ENCODE results near the gene SS18.
"Not testable (repeated sequence)": the region's sequence is repeated elsewhere in the genome, so short reads cannot be mapped to it uniquely, and the experiment has no call there.

Gene SS18

GRCh38 chr18:26090130-26091046 lies at the start of gene SS18:
SS18 (minus strand) TSS chr18:26090613; CDS start chr18:26090569, 44 bp downstream.
- H4K20me1 ChIP-seq (ENCODE audit: insufficient read depth, low read length), result peaks cover 41% of the 10 kb centered on the region
- peaks cover 31% of the 10 kb centered on the region for H3K4me1 ChIP-seq (ENCODE audit: low read length)
- peak within 1 kb of the TSS; percentile 90 for H3K27ac ChIP-seq (ENCODE audit: low read length)
- H3K4me3 ChIP-seq (ENCODE audit: low read length), result peak within 1 kb of the TSS; percentile 97
- H3K4me2 ChIP-seq (ENCODE audit: low read length), result peak within 1 kb of the TSS; percentile 98
- peak within 1 kb of the TSS; percentile 98 for H2AFZ ChIP-seq (ENCODE audit: low read depth, low read length)
- H3K9ac ChIP-seq (ENCODE audit: low read length), result peak within 1 kb of the TSS; percentile 97
- H3K36me3 ChIP-seq (replicated peaks; ENCODE audit: low read depth, low read length), result peaks cover 16% of the 10 kb centered on the region
- H3K9me3 ChIP-seq (ENCODE audit: insufficient read depth, low read length), result no peaks in the 10 kb centered on the region
- H3K79me2 ChIP-seq (ENCODE audit: low read length), result peaks cover 49% of the 10 kb centered on the region
- no peaks in the 10 kb centered on the region for H3K27me3 ChIP-seq (ENCODE audit: low read depth, low read length)
- TF ChIP-seq CTCF (IDR thresholded peaks at IDR 0.05; ENCODE audit: low read depth, low read length), result peak; percentile 9; the same call in 1 of the 2 replicates
- TF ChIP-seq EZH2phosphoT487 (IDR thresholded peaks at IDR 0.05; ENCODE audit: low read depth), result no peak

- Histone ChIP-seq H4K20me1 (ENCODE audit: insufficient read depth, low read length) (no peaks in the 10 kb centered on the region), H3K4me2 (ENCODE audit: low read length) (no peak overlapping the region), H3K4me3 (ENCODE audit: low read length) (no peak overlapping the region), H3K27me3 (ENCODE audit: low read depth, low read length) (no peaks in the 10 kb centered on the region), H3K79me2 (ENCODE audit: low read length) (no peaks in the 10 kb centered on the region), H3K27ac (ENCODE audit: low read length) (no peak overlapping the region), H3K9me3 (ENCODE audit: insufficient read depth, low read length) (no peaks in the 10 kb centered on the region), H2AFZ (ENCODE audit: low read depth, low read length) (no peak overlapping the region), H3K4me1 (ENCODE audit: low read length) (no peaks in the 10 kb centered on the region), H3K9ac (ENCODE audit: low read length) (no peak overlapping the region), H3K36me3 (replicated peaks; ENCODE audit: low read depth, low read length) (no peaks in the 10 kb centered on the region)
- TF ChIP-seq CTCF (IDR thresholded peaks at IDR 0.05; ENCODE audit: low read depth, low read length), result no peak
Measured at GRCh38 chr18:26135548-26135947, 45.1 kb upstream of the SS18 start.

- H3K4me1 ChIP-seq (ENCODE audit: low read length), result no peaks in the 10 kb centered on the region
- H3K27me3 ChIP-seq (ENCODE audit: low read depth, low read length), result no peaks in the 10 kb centered on the region
- H3K9me3 ChIP-seq (ENCODE audit: insufficient read depth, low read length), result no peaks in the 10 kb centered on the region
- H3K79me2 ChIP-seq (ENCODE audit: low read length), result no peaks in the 10 kb centered on the region
- H4K20me1 ChIP-seq (ENCODE audit: insufficient read depth, low read length), result no peaks in the 10 kb centered on the region
- no peak overlapping the region for H3K4me2 ChIP-seq (ENCODE audit: low read length)
- H2AFZ ChIP-seq (ENCODE audit: low read depth, low read length), result no peak overlapping the region
- H3K36me3 ChIP-seq (replicated peaks; ENCODE audit: low read depth, low read length), result no peaks in the 10 kb centered on the region
- H3K4me3 ChIP-seq (ENCODE audit: low read length), result no peak overlapping the region
- TF ChIP-seq EZH2phosphoT487 (IDR thresholded peaks at IDR 0.05; ENCODE audit: low read depth) (no peak), CTCF (IDR thresholded peaks at IDR 0.05; ENCODE audit: low read depth, low read length) (no peak)
- no peak overlapping the region for H3K9ac ChIP-seq (ENCODE audit: low read length)
- no peak overlapping the region for H3K27ac ChIP-seq (ENCODE audit: low read length)
Measured at GRCh38 chr18:26134107-26134506, 43.7 kb upstream of the SS18 start.

- no peaks in the 10 kb centered on the region for H3K27me3 ChIP-seq (ENCODE audit: low read depth, low read length)
- no peaks in the 10 kb centered on the region for H3K79me2 ChIP-seq (ENCODE audit: low read length)
- H3K9me3 ChIP-seq (ENCODE audit: insufficient read depth, low read length), result no peaks in the 10 kb centered on the region
- H3K9ac ChIP-seq (ENCODE audit: low read length), result no peak within 1 kb of the TSS
- no peak within 1 kb of the TSS for H3K4me2 ChIP-seq (ENCODE audit: low read length)
- H2AFZ ChIP-seq (ENCODE audit: low read depth, low read length), result no peak within 1 kb of the TSS
- no peak within 1 kb of the TSS for H3K4me3 ChIP-seq (ENCODE audit: low read length)
- no peak for TF ChIP-seq CTCF (IDR thresholded peaks at IDR 0.05; ENCODE audit: low read depth, low read length)
- no peak for TF ChIP-seq EZH2phosphoT487 (IDR thresholded peaks at IDR 0.05; ENCODE audit: low read depth)
- no peaks in the 10 kb centered on the region for H3K36me3 ChIP-seq (replicated peaks; ENCODE audit: low read depth, low read length)
- H3K4me1 ChIP-seq (ENCODE audit: low read length), result no peaks in the 10 kb centered on the region
- H3K27ac ChIP-seq (ENCODE audit: low read length), result no peak within 1 kb of the TSS
- H4K20me1 ChIP-seq (ENCODE audit: insufficient read depth, low read length), result no peaks in the 10 kb centered on the region
Measured at GRCh38 chr18:26133652-26134051, 43.2 kb upstream of the SS18 start, which contains the start of gene PSMA8. PSMA8 (plus strand) TSS chr18:26133869; CDS start chr18:26133966, 97 bp downstream.

- not testable (repeated sequence) for H4K20me1 ChIP-seq (ENCODE audit: insufficient read depth, low read length); H3K9ac ChIP-seq (ENCODE audit: low read length); H3K4me2 ChIP-seq (ENCODE audit: low read length); H3K27ac ChIP-seq (ENCODE audit: low read length); H3K4me3 ChIP-seq (ENCODE audit: low read length); H3K27me3 ChIP-seq (ENCODE audit: low read depth, low read length); H2AFZ ChIP-seq (ENCODE audit: low read depth, low read length); H3K9me3 ChIP-seq (ENCODE audit: insufficient read depth, low read length); H3K4me1 ChIP-seq (ENCODE audit: low read length); H3K36me3 ChIP-seq (replicated peaks; ENCODE audit: low read depth, low read length); H3K79me2 ChIP-seq (ENCODE audit: low read length)
Measured at GRCh38 chr18:26128192-26128591, 37.8 kb upstream of the SS18 start.

Measured in OCI-LY3 (cell line).